ENCODE measurements around the gene TNFSF15.
A peak's percentile ranks its signal among the peaks of the same experiment; 100 is the strongest.

TNFSF15 gene

DNA sequence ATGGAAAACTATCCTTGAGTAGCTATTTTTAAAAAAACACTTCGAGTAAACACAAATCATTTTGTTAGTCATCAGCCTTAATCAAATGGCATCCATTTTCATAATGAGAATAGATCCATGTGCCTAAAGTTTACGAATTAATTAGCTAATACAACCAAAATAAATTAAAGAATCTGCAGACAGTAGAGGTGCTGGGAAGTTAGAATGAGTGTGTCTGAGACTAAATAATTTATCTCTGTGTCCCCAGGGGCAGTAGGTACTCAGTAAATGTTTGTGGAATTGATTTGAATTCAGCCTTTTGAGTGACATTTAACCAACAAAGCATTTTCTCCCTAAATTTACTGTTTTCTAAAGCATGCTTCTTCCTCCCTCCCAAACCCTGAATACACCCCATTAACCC lies 18.6 kb downstream of the TNFSF15 start:
- no peak for DNase-seq

DNA sequence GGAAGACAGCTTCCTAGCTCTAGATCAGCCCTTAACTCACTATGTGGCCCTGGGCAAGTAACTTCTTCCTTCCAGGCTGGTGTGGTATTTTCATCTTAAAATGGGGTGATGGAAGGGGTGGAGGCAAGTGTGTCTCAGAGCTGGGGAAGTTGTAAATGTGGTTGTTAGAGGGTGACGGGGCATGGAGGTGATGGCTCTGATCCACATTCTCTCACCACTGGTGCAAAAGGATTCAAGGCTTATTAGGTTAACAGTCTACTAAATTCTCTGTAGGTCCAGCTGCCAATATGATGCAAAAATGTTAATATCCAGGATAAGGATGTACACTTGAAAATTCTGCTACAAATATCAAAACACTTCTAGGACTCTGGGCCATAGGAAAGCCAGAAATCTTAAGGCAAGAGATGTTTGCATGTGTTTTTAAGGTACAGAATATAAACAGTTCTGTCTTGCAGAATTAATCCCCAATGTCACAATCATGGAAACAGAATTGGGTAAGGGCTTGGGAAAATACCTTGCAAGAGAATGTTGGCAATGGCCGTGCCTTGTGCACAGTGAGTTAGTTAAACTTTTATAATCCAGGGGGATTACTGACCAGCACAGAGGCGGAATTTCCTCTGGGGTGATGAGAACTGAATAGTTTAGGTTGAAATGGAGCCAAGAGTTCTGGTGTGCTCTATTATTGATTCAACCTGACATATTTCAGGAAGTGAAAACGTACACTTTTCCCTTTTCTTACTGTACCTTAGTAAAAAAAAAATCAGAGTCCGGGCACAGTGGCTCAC lies 19.8 kb downstream of the TNFSF15 start:
- DNase-seq, result peak in 1 of 3 donors; percentile 18

DNA sequence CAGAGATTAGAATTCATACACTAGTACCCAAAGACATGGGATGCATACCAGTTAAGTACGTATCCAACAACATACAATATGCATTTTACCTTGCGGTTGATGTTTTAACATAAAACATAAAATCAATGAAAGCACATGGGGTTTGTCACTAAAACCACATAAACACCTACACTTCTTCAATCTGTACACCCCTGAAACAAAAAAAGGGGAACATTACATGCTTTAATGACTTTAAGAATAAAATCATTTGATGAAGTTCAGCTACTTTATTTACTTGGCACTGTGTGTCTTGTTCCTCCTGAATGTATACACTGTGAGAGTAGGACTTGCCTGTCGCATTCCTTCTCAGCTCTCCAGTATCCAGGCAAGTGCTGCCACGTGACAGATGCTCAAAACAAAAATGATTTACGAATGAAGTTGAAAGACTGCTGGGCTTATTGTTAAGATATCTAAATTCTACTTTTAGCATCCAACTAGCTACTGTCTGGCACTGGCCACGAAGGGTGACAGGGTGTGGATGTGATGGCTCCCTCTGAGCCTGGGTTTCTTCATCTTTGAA lies 21.0 kb downstream of the TNFSF15 start:
- DNase-seq, result peak in 1 of 3 donors; percentile 26

DNA sequence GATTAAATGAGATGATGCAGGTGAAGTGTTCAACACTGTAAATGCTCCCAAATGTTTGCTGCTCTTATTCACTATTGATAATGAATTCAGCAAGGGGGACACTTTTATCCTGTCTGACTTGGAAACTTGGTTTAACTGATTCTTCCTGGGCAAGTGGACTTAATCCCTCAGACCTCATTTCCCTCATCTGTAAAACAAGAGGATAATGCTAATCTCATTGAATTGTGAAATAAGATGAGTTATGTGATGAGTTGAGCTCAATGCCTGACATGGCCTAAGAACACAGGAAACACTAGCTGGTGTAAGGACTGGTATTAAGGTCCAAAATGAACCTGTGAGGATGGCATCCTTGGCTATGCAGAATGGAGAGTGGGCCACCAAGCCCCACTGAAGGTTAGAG lies 23.3 kb downstream of the TNFSF15 start:
- DNase-seq, result no peak

DNA sequence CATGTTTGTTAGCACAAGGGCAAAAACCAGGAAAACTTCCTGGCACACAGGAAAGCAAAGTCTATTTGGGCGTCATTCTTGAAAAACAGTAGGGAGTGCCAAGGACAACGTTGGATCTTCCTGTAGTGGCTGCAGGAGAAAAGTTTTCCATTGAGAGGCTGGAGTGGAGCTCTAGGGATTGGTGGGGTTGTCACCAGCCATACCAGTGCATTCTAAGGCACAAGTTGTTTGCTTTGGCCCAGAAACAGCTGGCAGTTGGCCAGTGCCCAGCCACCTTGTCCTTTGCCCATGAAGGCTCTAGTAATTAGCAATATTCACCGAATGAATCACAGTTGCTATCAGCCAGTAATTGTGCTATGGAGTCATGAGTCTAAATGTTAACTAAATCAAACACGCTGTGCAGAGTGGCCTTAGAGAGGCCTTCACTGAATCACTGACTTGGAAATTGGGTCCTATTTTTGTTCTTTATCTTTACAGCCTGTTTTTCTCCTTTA lies 26.4 kb downstream of the TNFSF15 start:
- no peak for DNase-seq

DNA sequence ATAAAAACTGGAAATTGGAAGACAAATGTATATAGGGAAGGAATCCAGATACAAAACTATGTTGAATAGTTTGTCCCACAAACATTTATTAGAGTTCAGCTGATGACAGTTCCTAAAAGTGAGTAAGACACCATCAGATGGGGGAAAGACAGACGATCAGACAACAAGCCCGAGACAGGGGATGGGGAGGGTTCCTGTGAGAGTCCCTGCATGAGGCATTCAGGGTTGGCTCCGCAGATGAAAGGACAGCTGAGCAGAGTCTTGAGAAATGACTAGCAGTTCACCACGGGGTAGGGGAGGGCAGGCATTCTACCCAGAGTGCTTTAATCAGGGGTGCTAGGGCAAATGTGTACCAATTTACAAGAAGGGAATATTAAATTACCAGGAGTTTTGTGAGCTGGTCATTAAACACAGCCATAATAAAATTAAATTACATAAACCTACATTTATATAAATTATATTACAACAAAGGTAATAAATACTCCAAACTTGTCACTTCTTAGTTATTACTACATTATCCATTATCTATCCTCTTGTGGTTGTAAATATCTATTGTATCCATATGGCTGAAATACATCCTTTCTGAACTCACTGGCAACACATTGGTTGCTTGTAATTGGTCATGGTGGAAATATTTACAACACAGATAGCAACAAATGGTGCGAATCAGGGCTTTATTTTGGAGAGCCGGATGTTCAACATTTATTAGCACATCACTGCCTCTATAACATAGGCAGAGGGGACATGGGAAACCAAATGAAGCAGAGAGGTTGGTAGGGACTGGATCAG lies 27.8 kb downstream of the TNFSF15 start:
- DNase-seq, result peak in 2 of 3 donors; percentile 40 to 45

DNA sequence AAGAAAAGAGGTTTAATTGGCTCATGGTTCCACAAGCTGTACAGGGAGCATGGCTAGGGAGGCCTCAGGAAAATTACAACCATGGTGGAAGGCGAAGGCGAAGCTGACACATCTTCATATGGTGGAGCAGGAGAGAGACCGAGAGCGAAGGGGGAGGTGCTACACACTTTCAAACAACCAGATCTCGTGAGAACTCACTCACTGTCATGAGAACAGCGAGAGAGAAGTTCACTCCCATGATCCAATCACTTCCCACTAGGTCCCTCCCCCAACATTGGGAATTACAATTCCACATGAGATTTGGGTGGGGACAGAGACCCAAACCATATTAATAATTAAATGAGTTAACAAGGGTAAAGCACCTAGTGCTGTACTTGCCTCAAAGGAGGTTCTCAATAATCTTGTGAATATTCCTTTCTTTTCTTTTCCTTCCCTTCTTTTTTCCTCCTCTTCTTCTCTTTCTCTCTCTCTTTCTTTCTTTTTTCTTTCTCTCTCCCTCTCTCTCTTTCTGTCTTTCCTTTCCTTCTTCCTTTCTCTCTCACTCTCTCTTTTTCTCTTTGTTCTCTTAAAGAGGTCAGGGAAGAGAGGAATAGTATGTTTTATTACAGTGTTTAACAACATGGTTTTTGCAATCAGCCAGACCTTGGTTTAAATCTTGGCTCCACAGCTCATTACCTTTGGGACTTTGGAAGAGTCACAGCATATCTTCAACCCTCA lies 29.0 kb downstream of the TNFSF15 start:
- DNase-seq, result no peak

DNA sequence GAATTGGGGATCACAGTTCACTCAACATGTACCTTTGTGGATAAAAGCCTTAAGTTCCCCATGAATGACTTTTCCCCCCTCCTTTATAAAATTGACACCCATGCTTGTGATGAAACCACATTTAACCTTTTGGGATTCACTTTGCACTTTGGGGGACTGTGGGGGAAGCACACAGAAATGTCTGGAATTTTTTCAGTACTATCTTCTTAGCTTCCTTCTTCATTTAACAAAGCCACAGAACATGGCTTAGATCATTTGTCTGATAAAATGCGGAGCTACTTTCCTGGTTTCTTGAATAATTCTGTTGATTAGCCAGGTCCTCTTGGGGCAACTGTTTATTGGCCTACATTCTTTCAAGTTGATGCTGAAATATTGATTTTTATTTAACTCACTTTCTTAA lies 29.9 kb downstream of the TNFSF15 start:
- peak in 1 of 3 donors; percentile 44 for DNase-seq

DNA sequence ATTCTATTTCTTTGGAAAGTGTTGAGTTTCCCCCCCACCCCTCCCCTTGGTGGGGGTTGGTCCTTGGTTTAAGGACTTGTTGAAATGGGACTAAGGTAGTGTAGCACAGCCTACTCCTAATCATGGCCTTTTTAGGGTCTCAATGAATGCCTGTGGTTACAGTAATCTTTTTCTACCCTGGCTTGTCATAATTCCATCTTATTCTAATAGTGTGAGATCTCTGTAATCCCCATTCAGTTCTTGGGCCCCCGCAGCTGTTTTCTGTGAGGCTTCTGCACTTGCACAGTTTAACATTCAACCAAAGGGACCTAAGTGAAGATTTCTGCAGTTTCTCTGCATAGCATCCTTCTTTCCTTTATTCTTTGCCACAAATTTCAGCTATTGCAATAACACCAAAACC lies 30.7 kb downstream of the TNFSF15 start:
- no peak for DNase-seq

DNA sequence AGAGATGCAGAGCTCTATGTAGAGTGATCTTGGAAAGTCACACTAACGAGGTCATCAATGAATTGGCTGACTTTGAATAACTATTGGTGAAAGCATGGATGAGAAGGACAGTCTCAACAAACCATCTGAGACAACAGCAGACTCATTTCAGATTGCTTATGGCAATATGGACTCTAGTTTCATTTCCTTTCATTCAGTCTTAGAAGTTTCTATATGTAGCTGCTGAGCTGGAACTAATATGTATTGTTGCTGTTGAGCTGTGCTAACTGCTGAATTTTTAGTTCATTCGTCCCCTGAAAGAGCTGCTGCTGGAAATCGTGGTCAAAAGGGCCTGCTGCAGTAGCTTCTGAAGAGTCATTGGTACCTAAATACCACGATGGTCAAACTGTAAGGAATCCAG lies 31.3 kb downstream of the TNFSF15 start:
- peak in 1 of 3 donors; percentile 19 for DNase-seq

DNA sequence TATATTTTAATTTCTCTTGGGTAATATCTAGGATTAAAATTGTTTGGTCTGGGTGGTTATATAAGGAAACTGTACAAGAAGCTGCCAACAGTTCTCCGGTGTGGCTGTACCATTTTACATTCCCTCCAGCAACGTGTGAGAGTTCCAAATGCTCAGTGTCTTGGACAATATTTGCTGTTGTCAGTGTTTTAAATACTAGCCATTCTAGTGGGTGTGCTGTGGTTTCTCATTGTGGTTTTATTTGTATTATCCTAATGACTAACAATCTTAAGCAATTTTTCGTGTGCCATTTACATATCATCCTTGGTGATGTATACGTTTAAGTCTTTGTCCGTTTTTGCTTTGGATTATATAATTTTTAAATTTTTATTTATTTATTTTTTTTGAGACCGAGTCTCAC lies 34.0 kb downstream of the TNFSF15 start:
- DNase-seq, result peak in 1 of 3 donors; percentile 33

DNA sequence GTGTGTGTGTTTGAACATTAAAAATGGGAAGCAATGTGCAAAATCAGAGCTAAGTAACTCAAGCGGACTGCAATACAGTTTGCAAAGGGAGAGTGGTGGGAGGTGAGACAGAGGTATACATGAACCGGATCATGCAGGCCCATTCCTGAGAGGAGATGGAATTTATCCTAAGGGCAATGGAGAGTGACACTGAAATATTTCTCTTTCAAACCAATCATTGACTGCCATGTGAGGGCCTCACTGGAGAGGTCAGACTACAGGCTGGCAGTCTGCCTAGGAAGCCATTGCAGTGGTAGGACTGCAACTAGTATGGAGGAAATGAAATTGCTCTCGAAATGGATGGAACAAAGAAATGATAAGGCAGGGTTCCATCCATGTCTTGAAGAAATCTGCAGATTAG lies 34.8 kb downstream of the TNFSF15 start:
- no peak for DNase-seq

DNA sequence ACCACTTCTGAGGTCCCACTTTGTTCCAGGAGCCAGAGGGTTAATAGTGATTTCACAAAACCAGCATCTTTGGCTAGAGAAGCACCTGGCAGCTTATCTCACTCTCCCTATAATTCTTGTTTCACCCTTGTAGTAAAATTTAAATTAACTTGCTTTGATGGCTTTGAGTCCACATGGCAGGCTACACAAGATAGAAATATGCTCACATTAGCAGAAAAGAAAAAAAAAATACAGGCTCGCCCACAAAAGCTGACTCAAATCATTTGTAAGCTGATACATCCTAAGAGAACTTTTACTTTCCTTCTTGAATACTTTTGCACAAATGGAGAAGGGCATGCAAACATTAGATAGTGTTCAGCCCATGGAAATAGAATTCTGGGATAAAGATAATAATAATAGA lies 36.2 kb downstream of the TNFSF15 start:
- peak; percentile 18 to 67 (median 52) for DNase-seq

DNA sequence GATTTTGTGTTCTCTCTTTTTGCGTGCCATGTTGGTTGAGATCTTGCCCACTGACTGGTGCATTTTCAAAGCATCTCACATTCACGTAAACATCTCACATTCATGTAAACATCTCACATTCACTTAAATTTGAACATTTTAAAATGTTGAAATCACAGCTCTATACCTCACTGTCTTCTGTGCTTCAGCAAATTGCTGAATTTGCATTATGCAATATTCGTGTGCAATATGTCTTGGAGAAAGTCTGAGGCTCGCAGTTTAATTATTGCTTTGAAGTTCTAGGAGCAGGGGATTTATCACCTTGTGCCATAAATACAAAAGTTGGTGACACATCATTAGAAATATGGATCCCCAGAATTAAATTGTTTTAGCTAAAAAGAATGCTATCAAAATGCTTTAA lies 42.6 kb downstream of the TNFSF15 start:
- DNase-seq, result no peak

DNA sequence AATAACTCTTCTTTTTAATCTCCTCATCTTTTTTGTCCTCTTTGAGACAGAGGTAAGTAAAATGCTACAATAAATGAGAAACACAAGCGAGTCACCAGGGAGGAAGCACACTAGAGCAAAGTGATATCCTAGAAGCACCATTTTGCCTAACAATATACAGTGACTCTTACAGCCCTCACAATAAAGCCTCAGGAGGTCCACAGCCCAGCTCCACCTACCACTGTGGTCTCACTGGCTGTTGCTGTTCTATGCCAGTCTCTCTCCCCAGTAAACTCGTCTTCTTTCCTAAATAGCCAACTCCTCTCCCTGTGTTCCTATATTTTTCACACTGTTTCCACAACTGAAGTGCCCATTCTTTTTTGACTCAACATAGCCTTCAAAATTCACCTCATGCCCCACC lies 44.3 kb downstream of the TNFSF15 start:
- no peak for DNase-seq

DNA sequence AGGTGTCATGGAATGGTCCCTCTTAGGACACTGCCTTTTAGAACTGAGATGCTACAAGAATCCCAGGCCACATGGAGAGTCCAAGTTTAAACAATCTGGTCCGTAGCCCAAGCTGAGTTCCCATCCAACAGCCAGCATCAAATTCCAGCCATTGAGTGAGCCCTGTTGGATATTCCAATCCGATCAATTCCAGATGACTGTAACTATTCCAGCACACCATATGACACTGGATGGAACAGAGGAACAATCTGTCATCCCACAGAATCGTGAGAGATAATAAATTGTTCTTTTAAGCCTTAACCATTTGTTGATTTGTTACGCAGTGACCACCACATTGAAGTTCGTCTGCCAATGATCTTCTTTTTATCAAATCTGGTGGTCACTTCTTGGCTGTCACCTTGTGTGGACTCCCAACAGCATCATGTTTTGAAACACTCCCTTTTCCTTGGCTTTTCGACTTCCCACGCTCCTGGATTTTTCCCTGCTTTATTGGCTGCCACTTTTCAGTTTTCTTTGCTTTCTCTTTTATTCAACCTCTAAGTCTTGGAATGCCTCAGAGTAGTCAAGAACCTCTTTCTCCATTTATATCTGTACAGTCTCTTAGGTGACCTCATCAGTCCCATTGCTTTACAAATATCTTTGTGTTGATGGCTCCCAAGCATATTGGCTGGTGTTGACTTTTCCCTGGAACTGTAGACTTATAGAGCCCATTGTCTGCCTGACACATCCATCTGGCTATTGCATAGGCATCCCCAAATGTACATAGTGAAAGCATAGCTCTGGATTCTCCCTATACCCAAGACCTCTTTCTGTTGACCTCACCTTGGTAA lies 46.1 kb downstream of the TNFSF15 start:
- no peak for DNase-seq

DNA sequence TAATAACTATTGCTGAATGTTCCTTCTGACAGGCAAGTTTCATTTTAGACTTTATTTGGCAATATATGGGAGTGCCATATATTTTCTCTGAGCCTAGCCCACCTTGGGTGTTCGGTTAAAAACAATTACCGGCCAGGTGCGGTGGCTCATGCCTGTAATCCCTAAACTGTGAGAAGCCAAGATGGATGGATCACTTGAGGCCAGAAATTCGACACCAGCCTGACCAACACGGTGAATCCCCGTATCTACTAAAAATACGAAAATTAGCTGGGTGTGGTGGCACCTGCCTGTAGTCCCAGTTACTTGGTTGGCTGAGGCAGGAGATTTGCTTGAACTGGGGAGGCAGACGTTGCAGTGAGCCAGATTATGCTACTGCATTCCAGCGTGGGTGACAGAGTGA lies 47.9 kb downstream of the TNFSF15 start:
- DNase-seq, result no peak

DNA sequence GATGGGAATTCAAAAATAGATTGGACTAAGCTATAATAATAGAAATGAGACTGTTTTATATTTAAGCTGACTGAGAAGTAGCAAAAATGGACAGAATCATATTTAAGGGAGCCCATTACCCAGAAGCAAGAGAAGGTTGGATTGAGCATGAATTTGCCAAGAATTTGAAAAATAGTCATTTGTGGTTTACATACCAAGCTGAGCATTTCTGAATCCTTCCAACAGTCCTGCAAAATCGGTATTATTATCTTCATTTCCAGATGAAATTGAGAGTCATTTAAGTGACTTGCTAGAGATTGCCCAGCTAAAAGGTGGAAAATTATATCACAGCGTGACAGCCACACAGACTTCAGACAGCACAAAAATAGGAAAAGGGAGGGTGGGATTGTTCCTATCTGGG lies 48.4 kb downstream of the TNFSF15 start:
- no peak for DNase-seq

DNA sequence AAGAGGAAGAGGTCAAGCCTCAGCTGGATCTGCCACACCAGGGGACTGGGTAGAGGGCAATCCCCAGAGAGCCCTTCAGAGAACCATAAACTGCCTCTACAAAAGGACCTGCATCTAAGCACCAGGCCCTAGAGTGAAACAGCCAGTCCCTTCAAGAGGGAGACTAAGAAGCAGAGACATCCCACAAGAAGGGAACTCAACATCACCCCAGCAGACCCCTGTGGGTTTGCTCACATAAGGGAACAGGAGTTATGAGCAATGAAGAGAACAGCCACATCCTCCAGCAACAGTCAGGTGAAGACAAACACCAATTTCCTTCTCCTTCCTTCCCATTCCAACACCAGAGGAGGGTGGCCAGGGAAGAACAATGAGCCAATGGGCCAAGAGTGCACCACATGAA lies 48.9 kb downstream of the TNFSF15 start:
- DNase-seq, result no peak

DNA sequence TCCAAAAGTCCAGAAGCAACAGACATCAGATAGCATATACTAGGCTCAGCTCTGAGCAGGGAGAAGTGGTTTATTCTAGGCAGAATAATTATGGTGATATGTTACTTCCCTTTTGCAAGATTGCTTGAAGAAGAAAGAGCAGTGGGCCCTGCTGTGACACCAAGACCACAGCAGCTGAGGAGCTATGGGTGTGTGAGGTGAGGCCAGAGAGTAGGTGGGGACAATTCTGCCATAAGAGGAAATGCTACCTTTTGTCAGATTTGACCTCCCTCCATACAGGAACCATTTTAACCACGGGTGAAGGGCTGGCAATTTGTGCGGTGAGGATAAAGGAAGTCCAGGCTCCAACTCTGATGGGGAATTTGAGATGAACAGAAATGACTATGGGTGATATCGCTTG lies 51.3 kb downstream of the TNFSF15 start:
- peak; percentile 44 to 51 (median 47) for DNase-seq

DNA sequence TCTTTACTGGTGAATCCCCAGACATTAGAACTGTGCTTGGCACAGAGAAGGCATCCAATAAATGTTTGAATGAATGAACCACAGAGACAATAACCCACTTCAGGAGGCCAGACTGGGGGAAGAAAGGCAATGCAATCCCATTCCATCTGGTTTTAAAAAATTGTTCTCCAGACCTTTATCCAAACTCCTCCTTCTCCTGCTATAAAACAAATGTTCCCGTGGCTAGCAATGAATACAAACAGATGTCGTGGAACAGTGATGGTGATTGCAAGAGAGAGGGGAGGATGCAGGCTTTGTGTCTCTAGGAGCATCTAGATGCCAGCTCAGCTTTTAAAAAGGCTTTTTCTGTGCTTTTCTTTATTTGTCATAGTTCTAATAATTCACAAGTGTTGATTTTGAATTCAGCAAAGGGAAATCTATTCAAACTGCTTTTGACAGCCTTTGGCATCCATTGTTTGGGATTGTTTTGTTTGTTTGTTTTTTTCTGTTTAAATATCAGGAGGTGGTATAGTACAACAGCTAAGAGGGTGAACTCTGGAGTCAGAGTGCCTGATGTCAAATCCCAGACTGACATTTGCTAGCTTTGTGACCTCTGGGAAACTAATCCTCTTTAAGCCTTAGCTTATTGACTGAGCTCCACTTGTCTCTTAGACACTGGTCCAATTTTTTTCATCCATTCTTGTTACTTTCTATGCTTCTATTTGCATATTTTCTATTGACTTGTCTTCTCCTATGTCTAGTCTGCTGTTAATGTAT lies 59.1 kb downstream of the TNFSF15 start:
- peak in 1 of 3 donors; percentile 17 for DNase-seq

Measured in suppressor macrophage treated with lipopolysaccharide for 1 hour (primary cell).